GM20000 (cell line): ENCODE measurements around the gene SLC22A23.
A peak's percentile ranks its signal among the peaks of the same experiment; 100 is the strongest.
"Not testable (repeated sequence)": the region's sequence is repeated elsewhere in the genome, so short reads cannot be mapped to it uniquely, and the experiment has no call there.

Experiments
- DNase-seq: peaks from one replicate; pipeline ENCODE4 v3.0.0; 2012; ENCODE audit warnings: low spot score
- TF ChIP-seq, protein P1 (sequence below): IDR thresholded peaks from 2 replicates; pipeline ENCODE4 v1.5.1; 2012; ENCODE audit warnings: mild to moderate bottlenecking, control low read depth; ENCODE audit errors: extremely low read depth, missing control alignments

SLC22A23 gene

DNA sequence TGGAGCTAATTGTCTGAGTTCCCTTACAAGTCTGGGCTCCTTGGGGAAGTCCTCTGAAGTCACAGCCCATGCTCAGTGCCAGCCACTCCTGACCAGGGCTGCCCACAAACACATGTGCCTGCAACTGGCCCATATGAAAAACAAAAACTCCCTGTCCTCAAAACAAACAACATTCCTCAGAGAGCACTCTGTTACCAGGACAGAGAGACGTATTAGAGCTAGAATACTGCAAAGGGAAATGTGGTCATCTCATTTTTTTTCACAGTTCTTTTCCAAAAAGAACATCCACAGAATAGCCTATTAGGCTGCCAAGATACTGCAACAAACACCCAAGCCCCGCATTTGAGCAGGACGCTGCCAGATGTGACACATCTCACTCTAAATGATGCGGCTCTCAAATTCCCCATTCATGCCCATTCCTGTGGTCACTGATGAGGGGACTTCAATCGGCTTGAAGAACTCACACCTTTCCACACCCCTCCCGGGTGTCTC is 71.1 kb downstream of the SLC22A23 start:
- TF ChIP-seq, protein P1, sequence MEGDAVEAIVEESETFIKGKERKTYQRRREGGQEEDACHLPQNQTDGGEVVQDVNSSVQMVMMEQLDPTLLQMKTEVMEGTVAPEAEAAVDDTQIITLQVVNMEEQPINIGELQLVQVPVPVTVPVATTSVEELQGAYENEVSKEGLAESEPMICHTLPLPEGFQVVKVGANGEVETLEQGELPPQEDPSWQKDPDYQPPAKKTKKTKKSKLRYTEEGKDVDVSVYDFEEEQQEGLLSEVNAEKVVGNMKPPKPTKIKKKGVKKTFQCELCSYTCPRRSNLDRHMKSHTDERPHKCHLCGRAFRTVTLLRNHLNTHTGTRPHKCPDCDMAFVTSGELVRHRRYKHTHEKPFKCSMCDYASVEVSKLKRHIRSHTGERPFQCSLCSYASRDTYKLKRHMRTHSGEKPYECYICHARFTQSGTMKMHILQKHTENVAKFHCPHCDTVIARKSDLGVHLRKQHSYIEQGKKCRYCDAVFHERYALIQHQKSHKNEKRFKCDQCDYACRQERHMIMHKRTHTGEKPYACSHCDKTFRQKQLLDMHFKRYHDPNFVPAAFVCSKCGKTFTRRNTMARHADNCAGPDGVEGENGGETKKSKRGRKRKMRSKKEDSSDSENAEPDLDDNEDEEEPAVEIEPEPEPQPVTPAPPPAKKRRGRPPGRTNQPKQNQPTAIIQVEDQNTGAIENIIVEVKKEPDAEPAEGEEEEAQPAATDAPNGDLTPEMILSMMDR, result no peak
- no peak for DNase-seq

DNA sequence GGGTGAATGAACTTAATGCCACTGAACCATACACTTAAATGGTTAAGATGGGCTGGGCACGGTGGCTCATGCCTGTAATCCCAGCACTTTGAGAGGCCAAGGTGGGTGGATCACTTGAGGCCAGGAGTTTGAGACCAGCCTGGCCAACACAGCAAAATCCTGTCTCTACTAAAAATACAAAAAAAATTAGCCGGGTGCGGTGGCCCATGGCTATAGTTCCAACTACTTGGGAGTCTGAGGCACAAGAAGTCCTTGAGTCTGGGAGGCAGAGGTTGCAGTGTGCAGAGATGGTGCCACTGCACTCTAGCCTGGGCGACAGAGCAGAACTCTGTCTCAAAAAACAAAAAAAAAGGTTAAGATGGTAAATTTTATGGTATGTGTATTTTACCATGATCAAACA is 71.7 kb downstream of the SLC22A23 start:
- not testable (repeated sequence) for DNase-seq

DNA sequence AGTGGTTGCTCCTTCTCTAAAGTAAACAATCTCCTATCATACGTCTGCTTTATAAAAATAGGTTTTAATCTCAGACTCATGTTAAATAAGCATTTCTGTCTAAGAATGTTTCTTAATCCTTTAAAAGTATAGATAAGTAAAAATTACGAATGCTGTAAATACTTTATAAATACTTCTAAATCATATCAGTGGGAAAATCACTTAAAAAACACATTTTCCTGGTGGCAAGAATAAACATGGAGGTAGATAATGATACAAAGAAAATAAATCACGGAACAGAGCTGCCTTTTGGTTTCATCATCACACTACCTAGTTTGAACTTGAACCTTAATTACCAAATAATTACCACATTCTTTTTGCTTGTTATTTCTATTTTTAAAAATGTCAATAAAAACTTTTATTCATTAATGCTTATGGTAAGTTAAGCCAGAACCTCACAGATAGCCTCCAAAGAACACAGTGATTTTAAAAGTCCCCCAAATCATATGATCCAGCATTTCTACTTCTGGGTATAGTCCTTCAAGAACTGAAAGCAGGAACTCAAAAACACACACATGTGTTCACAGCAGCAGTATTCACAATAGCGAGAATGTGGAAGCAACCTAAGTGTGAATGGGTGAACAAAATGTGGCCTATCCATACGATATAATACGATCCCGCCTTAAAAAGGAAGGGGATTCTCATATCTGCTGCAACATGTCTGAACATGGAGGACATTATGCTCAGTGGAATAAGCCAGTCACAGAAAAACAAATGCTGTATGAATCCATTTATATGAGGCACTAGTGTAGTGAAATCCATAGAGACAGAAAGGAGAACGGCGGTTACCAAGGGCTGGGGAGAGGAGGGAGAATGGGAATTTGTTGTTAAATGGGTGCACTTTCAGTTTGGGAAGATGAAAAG is 72.4 kb downstream of the SLC22A23 start:
- no peak for DNase-seq
- TF ChIP-seq, protein P1, result no peak

DNA sequence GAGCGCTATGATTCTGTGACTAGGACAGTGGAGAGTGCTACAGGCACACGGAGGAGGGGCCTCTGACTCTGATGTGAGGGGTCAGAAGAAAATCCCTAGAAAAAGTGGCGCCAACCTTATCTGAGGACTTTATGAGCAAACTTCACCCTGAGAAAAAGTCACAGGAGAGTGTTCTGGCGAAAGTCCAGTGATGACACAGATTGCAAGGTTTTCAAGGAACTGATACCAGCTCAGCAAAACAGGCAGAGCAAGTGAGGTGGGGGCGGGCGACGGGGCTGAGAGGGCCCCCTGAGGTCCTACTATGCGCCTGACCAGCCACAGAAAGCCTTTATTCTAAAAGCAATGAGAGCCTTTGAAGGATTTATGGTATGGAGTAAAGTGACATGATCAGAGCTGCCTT is 73.3 kb downstream of the SLC22A23 start:
- peak; percentile 56 for DNase-seq
- TF ChIP-seq, protein P1, result no peak

DNA sequence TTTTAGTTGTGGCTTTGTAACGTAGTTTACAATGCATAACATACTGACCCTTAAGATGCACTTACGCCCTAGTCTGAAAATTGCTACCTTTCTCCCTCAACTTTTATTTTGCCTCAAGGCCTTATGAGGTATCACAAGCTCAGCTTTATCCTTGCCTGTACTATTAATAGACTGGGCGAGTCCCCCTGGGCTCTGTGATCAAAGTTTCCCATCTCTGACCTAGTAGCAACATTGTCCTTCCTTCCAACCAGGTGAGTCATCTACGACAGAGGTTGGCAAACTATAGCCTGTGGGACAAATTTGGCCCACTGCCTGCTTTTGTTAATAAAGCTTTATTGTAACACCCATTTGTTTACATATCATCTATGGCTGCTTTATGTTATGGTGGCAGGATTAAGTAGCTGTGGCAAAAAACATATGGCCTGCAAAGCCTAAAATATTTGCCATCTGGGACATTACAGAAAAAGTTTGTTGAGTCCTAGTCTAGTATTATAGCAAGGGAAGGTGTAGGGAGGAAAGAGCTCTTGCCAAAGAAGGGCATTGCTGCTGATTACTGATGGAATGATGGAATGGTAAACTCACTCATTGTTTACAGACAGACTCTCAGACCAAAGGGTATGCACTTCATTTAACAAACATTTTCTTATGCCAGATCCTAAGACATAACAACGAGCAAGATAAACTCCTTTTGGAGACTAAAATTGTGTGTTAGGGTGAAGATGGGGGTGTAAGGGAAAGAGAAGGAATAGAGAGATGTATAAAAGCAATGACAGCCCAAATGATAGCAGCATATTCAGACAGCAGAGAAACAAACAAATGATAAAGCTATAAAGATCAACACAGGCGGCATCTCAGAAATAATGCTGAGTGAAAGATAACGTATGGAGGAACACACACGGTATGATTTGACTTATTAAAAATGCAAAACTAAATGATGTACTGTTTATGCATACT is 74.2 kb downstream of the SLC22A23 start:
- DNase-seq, result no peak
- TF ChIP-seq, protein P1, result no peak

DNA sequence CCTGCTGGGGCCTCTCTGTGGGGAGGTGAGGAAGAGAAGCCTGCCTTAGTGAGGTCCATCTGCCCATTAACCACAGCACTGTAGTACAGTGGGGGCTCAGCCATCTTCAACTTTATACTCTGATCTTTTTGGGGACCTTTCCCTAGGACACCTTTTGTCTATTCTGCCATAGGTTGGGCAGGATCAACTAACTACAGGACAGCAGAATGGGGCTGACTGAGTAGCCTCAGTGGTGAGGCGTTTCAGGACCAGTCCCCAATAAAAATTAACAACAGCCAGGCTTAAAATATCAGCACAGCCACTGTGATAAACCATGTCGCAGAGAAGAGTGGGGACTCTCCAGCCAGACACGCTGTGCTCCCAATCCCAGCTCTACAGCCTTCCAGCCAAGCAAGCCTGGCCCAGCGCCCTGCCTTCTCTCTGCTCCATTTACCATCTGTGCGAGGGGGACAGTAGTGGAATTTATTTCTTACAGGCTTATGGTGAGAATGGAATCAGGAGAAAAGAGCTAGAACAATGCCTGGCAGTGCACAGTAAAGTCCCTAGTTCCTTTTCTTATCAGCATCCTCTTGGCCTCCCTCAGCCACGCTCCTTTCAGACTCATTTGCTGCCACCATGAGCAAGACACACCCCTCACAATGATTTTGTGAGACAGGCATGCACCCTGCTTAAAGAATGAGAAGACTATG is 75.5 kb downstream of the SLC22A23 start:
- no peak for DNase-seq
- TF ChIP-seq, protein P1, result no peak

DNA sequence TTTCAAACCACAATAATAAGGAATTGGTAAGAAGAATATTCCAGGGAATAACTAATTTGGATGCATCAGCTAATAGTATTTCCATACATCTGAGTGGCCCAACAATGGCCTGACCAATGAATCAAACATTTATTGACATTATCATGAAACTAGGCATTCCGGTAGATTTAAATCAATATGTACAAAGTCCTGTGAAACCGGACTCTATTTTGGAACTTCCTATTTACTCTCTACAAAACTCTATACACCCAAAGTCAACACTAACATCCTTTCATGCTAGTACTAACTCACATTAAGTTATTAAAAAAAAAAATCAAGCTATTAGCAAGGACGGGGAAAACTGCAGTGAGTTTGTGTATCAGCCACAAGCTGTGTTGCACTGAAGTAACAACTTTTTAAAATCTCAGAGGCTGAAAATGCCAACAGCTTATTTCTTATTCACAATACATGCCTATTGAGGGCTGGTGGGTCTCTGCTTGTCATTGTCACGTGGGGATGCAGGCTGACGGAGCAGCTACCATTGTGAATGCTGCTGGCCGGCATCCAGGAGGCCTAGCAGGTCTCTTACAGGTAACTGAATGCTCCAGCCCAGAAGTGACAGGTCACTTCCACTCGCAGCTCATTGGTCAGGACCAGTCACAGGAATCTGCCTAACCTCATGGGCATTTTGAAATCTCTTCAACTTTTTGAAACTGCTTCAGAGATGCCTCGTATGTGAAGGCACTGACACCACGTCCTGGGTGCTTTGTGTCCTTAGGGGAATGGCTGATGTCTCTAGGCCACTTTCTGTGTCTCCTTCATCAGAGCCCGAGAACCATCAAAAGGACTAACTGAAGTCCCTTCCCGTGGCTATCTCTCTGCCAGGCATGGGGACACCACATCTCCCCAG is 76.3 kb downstream of the SLC22A23 start:
- TF ChIP-seq, protein P1, result no peak
- no peak for DNase-seq
